G401.6 (cell line): ENCODE measurements around the gene FTCD.
"Not testable (repeated sequence)": the region's sequence is repeated elsewhere in the genome, so short reads cannot be mapped to it uniquely, and the experiment has no call there.

ENCODE experiments used
- FAIRE-seq: peaks from 2 replicates; lab custom pipeline; 2012; peaks lifted over from hg19 to GRCh38; lab: Jason Lieb, UNC

The FTCD gene

DNA sequence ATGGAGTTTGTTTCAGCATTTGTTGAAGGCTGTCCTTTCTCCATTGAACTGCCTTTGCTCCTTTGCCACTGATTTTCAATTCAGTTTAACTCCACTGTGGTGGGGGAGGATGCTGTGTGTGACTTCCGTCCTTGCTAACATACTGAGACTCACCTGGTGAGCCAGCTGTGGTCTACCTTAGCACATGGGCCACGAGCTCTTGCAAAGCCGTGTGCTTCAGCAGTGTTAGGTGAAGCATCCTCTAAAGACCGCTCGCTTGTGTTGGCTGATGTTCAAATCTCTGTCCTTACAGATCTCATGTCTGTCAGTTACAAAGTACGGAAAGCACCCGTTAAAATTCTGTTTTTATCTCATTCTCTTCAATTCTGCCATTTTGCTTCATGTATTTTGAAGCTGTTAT lies 32.4 kb upstream of the FTCD start:
- no peak for FAIRE-seq

DNA sequence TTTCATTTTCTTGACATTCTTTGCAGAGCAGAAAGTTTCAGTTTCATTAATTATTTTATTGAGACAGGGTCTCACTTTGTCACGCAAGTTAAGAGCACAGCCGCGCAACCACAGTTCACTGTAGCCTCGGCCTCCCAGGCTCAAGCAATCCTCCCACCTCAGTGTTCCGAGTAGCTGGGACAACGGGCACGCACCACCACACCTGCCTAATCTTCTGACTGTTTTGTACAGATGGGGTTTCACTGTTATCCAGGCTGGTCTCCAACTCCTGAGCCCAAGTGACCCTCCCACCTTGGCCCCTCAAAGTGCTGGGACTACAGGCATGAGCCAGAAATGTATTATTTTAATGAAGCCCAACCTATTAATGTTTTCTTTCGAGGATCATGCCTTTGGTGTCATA lies 31.9 kb upstream of the FTCD start:
- FAIRE-seq, result no peak

DNA sequence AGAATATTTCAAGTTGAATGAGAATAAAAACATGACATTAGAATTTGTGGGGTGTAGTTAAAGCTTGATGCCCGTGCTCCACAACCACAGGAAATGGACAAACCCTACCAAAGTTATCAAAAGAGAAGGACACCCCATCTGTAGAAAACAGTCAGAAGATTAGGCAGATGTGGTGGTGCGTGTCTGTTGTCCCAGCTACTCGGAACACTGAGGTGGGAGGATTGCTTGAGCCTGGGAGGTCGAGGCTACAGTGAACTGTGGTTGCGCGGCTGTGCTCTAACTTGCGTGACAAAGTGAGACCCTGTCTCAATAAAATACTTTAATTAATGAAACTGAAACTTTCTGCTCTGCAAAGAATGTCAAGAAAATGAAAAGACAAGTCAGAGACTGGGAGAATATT lies 30.3 kb upstream of the FTCD start:
- FAIRE-seq, result no peak

DNA sequence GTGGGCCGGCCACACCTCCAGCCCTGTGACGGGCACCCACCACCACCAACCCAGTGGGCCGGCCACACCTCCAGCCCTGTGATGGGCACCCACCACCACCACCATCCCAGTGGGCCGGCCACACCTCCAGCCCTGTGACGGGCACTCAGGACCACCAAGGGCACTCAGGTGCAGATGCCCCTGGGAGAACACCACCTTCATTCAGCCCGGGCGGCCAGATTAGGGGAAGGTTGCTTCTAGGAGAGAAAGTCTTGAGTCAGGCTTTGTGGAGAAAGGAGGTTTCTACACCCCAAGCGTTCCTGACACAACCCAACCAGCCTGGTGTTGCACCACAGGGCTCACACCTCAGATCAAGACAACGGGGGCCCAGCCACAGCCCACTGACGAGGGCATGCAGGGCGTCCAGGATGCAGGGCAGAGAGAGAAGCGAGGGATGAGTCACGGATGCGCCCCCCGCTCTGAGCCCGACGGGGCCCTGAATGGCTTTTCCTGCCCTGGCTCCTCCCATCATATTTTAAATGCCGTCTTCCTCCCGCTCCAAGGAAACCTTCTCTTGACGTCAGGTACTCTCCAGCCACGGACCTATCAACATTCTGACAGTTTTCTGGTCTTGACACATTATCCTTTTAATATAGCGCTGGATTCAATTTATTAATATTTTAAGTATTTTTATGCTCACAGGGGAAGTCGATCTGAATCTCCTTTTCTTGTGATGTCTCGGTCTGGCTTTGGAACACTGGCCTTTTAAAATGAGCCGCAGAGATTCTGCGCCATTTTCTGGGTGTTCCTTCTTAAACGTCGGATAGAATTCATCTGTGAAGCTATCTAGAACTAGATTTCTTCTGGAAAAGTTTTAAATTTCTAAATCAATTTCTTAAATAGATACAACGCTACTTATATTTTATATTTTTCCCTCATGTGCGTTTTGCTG lies 29.5 kb upstream of the FTCD start:
- FAIRE-seq, result peak; percentile 85

DNA sequence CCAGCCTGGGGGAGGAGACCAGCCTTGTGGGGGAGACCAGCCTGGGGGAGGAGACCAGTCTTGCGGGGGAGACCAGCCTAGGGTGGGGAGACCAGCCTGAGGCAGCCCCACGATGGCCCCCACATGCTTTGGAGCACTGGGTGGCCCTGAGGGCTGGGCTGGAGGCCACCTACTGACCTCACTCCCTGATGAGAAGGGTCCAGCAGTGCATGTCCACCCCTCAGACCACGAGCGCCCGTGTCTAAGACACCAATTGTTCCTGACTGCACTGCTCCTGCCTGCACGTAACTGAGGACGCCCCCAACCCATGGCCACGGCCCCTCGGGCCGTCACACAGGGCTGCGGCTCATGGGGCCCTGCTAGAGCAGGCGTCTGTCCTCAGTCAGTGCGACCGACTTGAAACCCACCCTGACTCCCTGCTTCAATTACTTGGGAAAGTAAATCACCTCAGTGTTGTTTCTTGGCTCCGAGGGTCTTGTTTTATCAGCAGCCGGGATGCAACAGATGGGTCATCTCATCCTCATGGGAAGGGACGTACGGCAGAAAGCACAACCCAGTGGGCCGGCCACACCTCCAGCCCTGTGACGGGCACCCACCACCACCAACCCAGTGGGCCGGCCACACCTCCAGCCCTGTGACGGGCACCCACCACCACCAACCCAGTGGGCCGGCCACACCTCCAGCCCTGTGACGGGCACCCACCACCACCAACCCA lies 28.7 kb upstream of the FTCD start, which contains the start of gene SPATC1L:
TSS of gene SPATC1L (minus strand) at position 550 of the 715 bp plus-strand sequence. CDS start 1,643 bp downstream, outside the sequence.
- FAIRE-seq, result no peak

DNA sequence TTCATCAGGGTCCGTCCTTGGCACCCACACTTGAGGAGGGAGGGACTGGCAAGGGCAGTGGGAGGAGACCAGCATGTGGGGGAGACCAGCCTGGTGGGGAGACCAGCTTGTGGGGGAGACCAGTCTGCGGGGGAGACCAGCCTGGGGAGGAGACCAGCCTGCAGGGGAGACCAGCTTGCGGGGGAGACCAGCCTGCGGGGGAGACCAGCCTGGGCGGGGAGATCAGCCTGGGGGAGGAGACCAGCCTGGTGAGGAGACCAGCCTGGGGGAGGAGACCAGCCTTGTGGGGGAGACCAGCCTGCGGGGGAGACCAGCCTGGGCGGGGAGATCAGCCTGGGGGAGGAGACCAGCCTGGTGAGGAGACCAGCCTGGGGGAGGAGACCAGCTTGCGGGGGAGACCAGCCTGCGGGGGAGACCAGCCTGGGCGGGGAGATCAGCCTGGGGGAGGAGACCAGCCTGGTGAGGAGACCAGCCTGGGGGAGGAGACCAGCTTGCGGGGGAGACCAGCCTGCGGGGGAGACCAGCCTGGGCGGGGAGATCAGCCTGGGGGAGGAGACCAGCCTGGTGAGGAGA lies 28.0 kb upstream of the FTCD start:
- not testable (repeated sequence) for FAIRE-seq

DNA sequence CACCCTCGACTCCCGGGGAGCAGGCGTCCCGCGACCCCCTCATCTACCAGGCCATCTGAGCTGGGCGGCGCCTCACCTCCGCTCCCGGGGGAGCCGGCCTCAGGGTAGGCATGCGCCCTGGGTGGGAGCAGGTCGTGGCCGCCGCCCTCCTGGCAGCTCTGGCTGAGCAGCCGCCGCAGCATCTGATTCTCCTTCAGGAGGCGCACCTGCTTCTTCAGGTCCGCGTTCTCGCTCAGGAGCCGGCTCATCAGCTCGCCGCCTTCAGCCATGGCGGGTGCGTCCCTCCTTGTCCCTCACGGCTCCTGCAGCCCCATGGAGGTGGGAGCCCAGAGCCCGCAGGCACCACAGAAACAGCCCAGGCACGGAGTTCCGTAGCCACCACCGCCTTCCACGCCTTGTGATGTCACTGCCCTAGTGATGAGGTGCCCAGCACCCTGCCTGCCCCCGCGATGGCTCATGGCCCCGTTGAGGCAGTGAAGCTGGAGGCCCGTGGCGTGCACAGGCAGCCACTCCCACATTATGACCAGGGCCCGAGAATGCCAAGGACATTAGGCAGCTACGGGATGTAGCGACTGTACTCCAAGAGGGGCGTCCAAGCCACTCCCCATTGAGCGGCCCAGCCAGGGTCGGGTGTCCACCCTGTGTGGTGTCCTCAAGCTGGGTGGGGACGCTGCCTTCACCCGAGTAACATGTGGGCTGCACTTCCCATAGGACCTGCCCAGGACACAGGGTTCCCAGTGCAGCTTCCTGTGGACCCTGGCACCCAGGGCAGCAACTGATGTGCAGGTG lies 27.4 kb upstream of the FTCD start:
- no peak for FAIRE-seq

DNA sequence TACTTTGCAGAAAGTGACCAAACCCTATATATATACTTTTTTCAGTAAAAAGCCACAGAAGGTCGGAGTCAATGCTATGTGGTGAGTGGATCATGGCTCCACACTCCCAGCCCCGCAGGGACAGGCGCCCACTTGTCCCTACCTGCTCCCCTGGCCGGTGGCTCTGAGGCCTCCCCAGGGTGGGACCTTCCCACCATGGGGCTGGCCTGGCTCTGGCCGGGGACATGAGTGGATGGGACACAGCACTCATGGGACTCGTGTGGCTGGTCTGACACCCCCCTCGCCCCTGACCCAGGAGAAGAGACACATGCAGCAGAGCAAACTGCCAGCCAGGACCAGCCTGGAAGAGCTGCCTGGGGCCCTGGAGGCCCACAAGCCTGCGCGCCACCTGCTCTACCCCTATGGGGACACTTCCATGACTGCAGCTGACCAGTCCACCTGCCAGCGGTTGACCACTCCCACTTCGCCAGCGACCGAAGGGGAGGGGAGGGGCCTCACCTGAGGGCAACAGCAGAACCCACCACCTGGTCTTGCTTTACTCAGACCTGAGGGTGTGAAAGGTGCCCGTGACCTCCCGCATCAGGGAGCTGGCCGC lies 26.7 kb upstream of the FTCD start:
- no peak for FAIRE-seq

DNA sequence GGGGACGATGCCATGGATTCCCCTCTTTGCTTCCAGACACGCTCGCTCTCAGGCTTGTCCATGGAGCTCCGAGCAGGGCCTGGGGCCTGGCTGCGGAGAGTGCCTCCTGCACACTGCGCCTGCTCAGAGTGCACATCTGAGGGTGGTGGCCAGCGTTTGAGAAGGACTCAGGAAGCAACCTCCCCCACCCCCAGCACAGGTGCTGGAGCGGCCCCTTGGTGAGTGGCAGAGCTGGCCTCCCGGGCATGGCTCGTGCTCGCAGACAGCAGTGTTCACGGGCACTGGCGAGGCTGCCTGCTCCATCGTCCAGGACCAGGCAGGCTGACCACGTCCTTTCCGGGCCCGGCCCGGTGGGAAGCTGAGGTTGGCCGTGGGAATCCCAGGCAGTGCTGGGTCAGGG lies 26.1 kb upstream of the FTCD start:
- FAIRE-seq, result no peak

DNA sequence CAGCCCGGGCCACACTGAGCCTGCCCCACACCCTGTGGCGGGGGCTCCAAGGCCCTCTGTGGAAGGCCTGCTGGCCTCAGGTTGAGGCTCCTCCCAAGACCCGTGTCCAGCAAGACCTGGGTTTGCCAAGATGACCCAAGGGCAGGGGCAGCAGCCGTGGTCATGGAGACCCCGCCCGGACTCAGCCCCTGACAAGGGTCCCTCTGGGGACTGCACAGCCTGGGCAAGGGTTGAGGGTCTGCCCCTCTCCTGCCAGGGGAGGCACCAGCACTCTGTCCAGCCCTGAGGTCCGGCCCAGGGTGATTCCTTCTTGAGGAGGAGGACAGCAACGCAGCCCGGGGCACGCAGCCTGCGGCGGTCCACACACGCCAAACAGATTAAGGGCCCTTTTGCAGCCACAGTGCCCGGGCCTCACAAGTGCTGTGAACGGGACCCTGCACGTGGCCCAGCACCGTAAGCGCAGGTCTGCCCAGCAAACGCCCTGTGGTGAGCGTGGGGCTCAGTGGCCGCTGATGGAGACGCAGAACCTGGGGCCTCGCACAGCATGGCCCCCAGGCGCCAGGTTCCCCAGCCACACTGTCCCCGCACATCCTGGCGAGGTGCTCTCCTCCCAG lies 25.5 kb upstream of the FTCD start:
- no peak for FAIRE-seq

DNA sequence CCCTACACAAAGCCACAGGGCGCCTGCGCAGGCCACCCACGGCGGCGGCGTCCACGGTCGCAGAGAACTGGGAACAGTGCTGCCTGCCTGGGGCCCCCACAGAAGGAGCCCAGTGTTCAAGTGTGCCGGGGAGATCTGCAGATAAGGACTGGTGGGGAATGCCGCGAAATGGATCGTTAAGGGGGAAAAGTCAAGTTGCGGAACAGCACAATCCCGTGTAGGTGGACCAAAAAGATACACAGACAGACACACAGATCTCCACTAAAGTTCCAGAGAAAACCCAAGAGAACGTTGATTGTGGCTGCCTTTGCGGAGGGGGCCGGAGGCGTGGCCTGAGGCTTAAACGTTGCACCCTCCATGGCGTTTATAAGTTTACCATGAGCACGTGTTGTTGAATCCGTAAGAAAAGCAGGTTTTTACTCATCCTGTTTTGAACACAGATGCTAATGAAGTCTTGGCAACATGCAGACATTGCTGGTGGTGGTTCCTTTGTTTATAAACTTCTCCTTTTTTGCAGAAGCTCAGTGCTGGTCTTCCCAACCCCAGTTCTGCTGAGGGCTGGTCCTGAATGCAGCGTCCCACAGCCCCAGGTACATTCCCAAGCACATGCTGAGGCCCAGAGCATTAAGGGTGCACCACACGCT lies 24.8 kb upstream of the FTCD start:
- FAIRE-seq, result no peak

DNA sequence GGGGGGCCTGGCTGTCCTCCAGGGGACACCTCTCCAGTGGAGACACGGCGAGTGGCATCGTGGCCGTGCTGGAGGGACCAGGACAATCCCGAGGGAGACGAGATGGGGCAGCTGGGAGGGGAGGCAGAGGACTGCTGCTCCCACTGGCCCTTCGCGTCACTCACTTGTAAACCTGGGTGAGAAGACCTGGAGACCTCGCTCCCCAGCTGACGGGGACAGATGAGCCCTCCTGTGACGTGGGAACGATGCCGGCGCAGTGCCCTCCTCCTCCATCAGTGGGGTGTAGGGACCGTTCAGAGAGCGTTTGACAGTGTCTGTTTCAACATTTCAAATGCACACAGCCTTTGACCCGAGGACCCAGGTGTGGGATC lies 24.3 kb upstream of the FTCD start:
- no peak for FAIRE-seq

DNA sequence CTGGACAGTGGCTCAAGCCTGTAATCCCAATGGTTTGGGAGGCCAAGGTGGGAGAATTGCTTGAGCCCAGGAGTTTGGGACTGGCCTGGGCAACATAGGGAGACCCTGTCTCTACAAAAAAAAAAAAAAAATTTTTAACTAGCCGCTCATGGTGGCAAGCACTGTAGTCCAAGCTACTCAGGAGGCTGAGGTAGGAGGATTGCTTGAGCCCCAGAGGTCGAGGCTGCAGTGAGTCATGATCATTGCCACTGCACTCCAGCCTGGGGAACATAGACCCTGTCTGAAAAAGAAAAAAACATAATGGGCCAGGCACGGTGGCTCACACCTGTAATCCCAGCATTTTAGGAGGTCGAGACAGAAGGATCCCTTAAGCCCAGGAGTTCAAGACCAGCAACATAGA lies 23.6 kb upstream of the FTCD start:
- no peak for FAIRE-seq

DNA sequence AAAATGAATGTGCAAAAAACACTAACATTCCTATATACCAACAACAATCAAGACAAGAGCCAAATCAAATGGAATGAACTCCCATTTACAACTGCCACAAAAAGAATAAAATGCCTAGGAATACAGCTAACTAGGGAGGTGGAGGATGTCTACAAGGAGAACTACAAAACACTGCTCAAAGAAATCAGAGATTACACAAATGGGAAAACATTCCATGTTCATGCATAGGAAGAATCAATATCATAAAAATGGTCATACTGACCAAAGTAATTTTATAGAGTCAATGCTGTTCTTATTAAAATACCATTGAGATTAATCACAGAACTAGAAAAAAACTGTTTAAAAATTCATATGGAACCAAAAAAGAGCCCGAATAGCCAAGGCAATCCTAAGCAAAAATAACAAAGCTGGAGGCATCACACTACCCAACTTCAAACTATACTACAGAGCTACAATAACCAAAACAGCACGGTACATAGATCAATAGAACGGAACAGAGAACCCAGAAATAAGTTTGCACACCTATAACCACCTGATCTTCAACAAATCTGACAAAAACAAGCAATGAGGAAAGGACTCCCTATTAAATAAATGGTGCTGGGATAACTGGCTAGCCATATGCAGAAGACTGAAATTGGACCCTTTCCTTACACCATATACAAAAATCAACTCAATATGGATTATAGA lies 21.2 kb upstream of the FTCD start:
- not testable (repeated sequence) for FAIRE-seq

DNA sequence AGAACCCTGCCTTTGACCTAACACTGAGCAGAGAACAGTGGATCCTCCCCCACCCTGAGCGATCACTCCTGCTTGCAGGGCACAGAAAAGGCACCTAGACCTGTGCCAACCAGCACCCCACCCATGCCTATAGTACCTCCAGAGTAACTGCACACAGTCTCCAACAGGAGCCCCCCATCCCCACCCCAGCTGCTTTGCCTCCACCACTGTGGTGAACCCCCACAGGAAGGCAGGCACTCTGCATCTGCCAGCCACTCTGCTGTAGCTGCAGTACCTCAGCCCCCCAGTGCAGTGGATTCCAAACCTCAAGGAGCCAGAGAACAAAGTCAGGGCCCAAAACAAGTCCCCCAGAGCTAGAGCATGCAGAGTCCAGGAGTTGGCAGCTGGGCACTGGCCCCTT lies 18.2 kb upstream of the FTCD start:
- FAIRE-seq, result no peak

DNA sequence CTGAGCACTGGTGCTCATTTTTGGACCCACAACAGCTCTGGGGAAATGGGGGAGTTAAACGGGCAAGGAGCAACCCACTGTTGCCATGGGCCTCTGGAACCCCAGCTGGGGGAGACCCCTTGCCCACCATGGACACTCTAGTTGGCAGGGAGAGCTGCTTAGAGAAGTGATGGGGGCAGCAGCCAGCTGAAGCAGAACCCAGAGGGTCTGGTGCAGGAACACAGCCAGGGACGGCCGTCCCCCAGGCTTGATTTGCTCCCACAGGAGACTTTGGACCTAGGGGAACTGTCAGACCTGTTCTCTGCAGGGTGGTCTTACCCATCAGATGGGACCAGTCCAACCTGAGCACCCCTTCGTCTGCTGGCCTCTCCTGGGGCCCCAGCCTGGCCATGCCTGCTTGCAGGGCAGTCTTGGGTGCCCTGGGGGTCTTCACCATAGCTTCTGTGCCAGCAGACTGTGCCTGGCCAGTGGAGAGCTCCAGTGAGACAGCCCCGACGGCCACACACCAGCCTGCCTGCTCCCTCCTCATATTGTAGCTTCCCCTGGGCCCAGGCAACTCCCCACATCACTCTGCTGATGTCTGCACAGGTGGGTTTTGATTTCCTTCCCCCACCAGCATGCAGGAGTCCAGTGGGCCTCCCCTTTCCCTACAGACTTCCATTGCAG lies 17.6 kb upstream of the FTCD start:
- FAIRE-seq, result no peak

DNA sequence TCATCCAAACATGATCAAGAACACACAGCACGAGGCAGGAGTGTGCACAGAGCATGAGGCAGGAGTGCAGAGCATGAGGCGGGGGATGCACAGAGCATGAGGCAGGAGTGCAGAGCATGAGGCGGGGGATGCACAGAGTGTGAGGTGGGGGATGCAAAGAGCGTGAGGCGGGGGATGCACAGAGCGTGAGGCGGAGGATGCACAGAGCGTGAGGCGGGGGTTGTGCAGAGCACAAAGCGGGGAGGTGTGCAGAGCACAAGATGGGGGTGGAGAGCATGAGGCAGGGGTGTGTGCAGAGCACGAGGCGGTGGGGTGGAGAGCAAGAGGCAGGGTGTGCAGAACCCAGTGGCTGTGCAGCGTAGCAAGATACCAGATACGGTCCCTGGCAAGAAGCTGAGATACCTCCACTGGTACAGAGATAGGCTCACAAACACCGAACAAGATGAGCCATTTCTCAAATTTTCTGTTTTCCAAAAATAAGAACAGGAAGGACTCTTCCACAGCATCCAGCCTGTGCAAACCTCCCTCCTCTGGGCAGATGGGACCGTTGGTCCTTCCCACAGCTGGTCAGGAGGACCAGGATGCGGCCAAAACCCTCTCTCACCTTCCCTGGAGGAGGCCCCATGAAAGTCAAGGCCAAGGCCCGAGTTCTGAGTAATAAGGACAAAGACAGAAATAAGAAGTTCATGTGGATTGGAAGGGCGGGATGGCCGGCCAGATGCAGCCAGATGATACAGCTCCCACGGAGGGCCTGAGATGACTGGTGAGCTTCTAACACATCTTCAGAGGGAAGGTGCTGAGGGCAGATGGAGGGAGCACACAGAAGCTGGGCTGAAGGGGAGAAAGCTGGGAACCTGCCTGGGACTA lies 16.9 kb upstream of the FTCD start:
- FAIRE-seq, result no peak

DNA sequence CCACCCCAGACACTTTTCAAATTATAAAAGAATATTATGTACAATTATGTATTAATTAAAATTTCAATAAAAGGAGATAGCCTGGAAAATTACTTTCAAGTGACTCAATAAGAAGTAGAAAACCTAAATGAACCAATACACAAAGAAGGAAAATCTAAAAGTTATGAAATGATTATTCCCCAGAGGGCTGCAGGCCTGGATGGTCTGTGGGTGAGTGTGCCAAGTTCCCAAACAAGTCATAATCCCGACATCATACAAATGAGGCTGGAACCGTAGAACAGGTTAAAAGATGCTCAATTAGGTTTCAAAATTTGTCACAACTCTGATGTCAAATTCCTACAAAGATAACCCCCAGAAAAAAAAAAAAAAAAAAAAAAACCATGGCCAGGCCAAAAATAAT lies 16.2 kb upstream of the FTCD start:
- no peak for FAIRE-seq
